Liver (tissue), 9 donors: Measurements from ENCODE around the gene AGBL4. TPM values are rescaled to one million over a fixed set of nuclear protein-coding genes. Genes with fewer than 3 reads are reported as not detected.

Experiments used
- DNase-seq: peaks from one replicate; pipeline ENCODE4 v3.0.0-alpha.2; 2017; ENCODE audit warnings: low spot score
- H3K27ac ChIP-seq, 2 donors: one replicate each; pipeline ENCODE4 v1.7.0; 2013; ENCODE audit warnings: inconsistent platforms in 2 of 2, low read length in 2 of 2, control low read depth in 1 of 2, low read depth in 1 of 2, mild to moderate bottlenecking in 1 of 2
- H3K27me3 ChIP-seq, 4 donors: one replicate each; pipeline versions ENCODE4 v1.6.1 to v1.7.0; 2013; ENCODE audit warnings: low read length in 3 of 4, inconsistent platforms in 1 of 4, mild to moderate bottlenecking in 1 of 4, moderate library complexity in 1 of 4; ENCODE audit not compliant: control insufficient read depth in 4 of 4, insufficient read depth in 4 of 4
- H3K36me3 ChIP-seq, 4 donors: one replicate each; pipeline versions ENCODE4 v1.6.1 to v1.7.0; 2013; ENCODE audit warnings: low read length in 3 of 4, mild to moderate bottlenecking in 3 of 4, low read depth in 1 of 4, moderate library complexity in 1 of 4; ENCODE audit not compliant: control insufficient read depth in 4 of 4, insufficient read depth in 3 of 4
- H3K4me1 ChIP-seq, 4 donors: one replicate each; pipeline versions ENCODE4 v1.6.1 to v1.7.0; 2013; ENCODE audit warnings: low read length in 3 of 4, mild to moderate bottlenecking in 3 of 4, moderate library complexity in 1 of 4; ENCODE audit not compliant: control insufficient read depth in 4 of 4, insufficient read depth in 4 of 4
- H3K4me3 ChIP-seq, 3 donors: one replicate each; pipeline versions ENCODE4 v1.6.1 to v1.7.0; 2013; ENCODE audit warnings: low read length in 3 of 3, control low read depth in 1 of 3, low read depth in 1 of 3, mild to moderate bottlenecking in 1 of 3
- H3K9ac ChIP-seq, 2 donors: one replicate each; pipeline ENCODE4 v1.7.0; 2013; ENCODE audit warnings: low read length in 2 of 2, mild to moderate bottlenecking in 2 of 2, moderate library complexity in 2 of 2, control low read depth in 1 of 2, low read depth in 1 of 2
- H3K9me3 ChIP-seq, 4 donors: one replicate each; pipeline versions ENCODE4 v1.6.1 to v1.7.0; 2013; ENCODE audit warnings: low read length in 3 of 4; ENCODE audit not compliant: control insufficient read depth in 4 of 4
- ATF3 ChIP-seq: IDR thresholded peaks from 2 replicates; pipeline ENCODE4 v1.6.1; 2016; ENCODE audit warnings: antibody characterized with exemption
- CTCF ChIP-seq: fragments of 150-350 bp; IDR thresholded peaks from 2 replicates; pipeline ENCODE4 v1.5.1; 2017; ENCODE audit warnings: improper control_type of control experiment, low read depth, low read length; ENCODE audit not compliant: missing input control
- EGR1 ChIP-seq, 2 donors: IDR thresholded peaks; 2 replicates each; pipeline ENCODE4 v1.6.1; 2016 to 2018; ENCODE audit warnings: antibody characterized with exemption in 2 of 2, low read depth in 2 of 2
- FOXA1 ChIP-seq: IDR thresholded peaks from 2 replicates; pipeline ENCODE4 v1.6.1; 2016; ENCODE audit warnings: antibody characterized with exemption
- FOXA2 ChIP-seq: IDR thresholded peaks from 2 replicates; pipeline ENCODE4 v1.6.1; 2016; ENCODE audit warnings: antibody characterized with exemption
- GABPA ChIP-seq, 2 donors: IDR thresholded peaks in 1 of 2; conservative IDR thresholded peaks in 1 of 2; 2 replicates each; pipeline ENCODE4 v1.6.1; 2016; ENCODE audit warnings: antibody characterized with exemption in 2 of 2, mild to moderate bottlenecking in 1 of 2, moderate library complexity in 1 of 2
- HNF4A ChIP-seq, 2 donors: conservative IDR thresholded peaks; 2 replicates each; pipeline ENCODE4 v1.6.1; 2016; ENCODE audit warnings: antibody characterized with exemption in 2 of 2, mild to moderate bottlenecking in 2 of 2
- JUND ChIP-seq, 2 donors: IDR thresholded peaks; 2 replicates each; pipeline ENCODE4 v1.6.1; 2016; ENCODE audit warnings: antibody characterized with exemption in 2 of 2
- MAX ChIP-seq: IDR thresholded peaks from 2 replicates; pipeline ENCODE4 v1.6.1; 2016; ENCODE audit warnings: antibody characterized with exemption
- NR2F2 ChIP-seq: IDR thresholded peaks from 2 replicates; pipeline ENCODE4 v1.6.1; 2016; ENCODE audit warnings: antibody characterized with exemption
- RAD21 ChIP-seq, 2 donors: IDR thresholded peaks; 2 replicates each; pipeline ENCODE4 v1.6.1; 2016; ENCODE audit warnings: antibody characterized with exemption in 2 of 2, mild to moderate bottlenecking in 2 of 2
- REST ChIP-seq: IDR thresholded peaks from 2 replicates; pipeline ENCODE4 v1.6.1; 2016; ENCODE audit warnings: antibody characterized with exemption, mild to moderate bottlenecking
- SP1 ChIP-seq: IDR thresholded peaks from 2 replicates; pipeline ENCODE4 v1.6.1; 2018; ENCODE audit warnings: antibody characterized with exemption, mild to moderate bottlenecking
- TAF1 ChIP-seq: conservative IDR thresholded peaks from 2 replicates; pipeline ENCODE4 v1.6.1; 2016; ENCODE audit warnings: antibody characterized with exemption, mild to moderate bottlenecking
- YY1 ChIP-seq: IDR thresholded peaks from 2 replicates; pipeline ENCODE4 v1.6.1; 2016; ENCODE audit warnings: antibody characterized with exemption, mild to moderate bottlenecking
- WGBS: extraction: QIAGEN DNeasy Blood & Tissue Kit; methylation state at CpG from one replicate; pipeline ENCODE4 v1.1.7; 2013; 5-methylcytosine and 5-hydroxymethylcytosine counted together
- polyA plus RNA-seq, 2 donors: library from polyadenylated mRNA; stranded (reverse) in 1 of 2; unstranded in 1 of 2; fragments of 200-250 nt in 1 of 2; fragments of >200 nt in 1 of 2; fragmentation: Nextera tagmentation in 1 of 2; extraction: Ambion mirVana in 1 of 2; gene quantifications; one replicate each; pipeline versions ENCODE4 v1.2.1 to v1.2.3, GENCODE V29; 2013 to 2015
- total RNA-seq, 2 donors: library from RNA; depleted of rRNA; stranded (reverse); fragments of >200 nt; gene quantifications; one replicate each; pipeline ENCODE4 v1.2.3, GENCODE V29; 2014
- TF ChIP-seq, protein P1 (sequence below): IDR thresholded peaks from 2 replicates; pipeline ENCODE4 v1.6.1; 2016; ENCODE audit warnings: antibody characterized with exemption
- donor health status: healthy.
- donor health status: healthy.
- donor health status: healthy.
- donor health status: healthy.
- donor health status: healthy.

Gene AGBL4
- total and polyA plus RNA-seq, 4 donors, result 0.75 to 0.76 TPM; not detected in 2

GRCh38 chr1:49526672-49527071, 497.1 kb downstream of the AGBL4 start:
- TF ChIP-seq RAD21 (IDR thresholded peaks at IDR 0.05) (no peak), NR2F2 (no peak), FOXA2 (no peak), HNF4A (conservative IDR thresholded peaks at IDR 0.05) (no peak), SP1 (no peak), ATF3 (no peak), JUND (IDR thresholded peaks at IDR 0.05) (no peak), REST (no peak), FOXA1 (no peak), CTCF (no peak), GABPA (IDR thresholded peaks at IDR 0.05 in 1 of 2, conservative IDR thresholded peaks at IDR 0.05 in 1 of 2) (no peak)
- TF ChIP-seq, protein P1, sequence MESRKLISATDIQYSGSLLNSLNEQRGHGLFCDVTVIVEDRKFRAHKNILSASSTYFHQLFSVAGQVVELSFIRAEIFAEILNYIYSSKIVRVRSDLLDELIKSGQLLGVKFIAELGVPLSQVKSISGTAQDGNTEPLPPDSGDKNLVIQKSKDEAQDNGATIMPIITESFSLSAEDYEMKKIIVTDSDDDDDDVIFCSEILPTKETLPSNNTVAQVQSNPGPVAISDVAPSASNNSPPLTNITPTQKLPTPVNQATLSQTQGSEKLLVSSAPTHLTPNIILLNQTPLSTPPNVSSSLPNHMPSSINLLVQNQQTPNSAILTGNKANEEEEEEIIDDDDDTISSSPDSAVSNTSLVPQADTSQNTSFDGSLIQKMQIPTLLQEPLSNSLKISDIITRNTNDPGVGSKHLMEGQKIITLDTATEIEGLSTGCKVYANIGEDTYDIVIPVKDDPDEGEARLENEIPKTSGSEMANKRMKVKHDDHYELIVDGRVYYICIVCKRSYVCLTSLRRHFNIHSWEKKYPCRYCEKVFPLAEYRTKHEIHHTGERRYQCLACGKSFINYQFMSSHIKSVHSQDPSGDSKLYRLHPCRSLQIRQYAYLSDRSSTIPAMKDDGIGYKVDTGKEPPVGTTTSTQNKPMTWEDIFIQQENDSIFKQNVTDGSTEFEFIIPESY, result no peak
- no peaks in the 10 kb centered on the region for H3K4me1 ChIP-seq
- H3K9ac ChIP-seq, result no peak overlapping the region
- no peak for DNase-seq
- H3K36me3 ChIP-seq, result no peaks in the 10 kb centered on the region
- H3K4me3 ChIP-seq, result no peak overlapping the region
- no peak overlapping the region for H3K27ac ChIP-seq
- WGBS, result 86% methylated on average over 1 of the region's 1 CpG
- H3K27me3 ChIP-seq, result peaks cover 0 to 2% (median 0%) of the 10 kb centered on the region in 4 donors
- no peaks in the 10 kb centered on the region for H3K9me3 ChIP-seq

- no peaks in the 10 kb centered on the region for H3K36me3 ChIP-seq
- no peaks in the 10 kb centered on the region for H3K9me3 ChIP-seq
- H3K4me3 ChIP-seq, result no peak overlapping the region
- H3K9ac ChIP-seq, result no peak overlapping the region
- H3K27ac ChIP-seq, result no peak overlapping the region
- DNase-seq, result no peak
- H3K4me1 ChIP-seq, result no peaks in the 10 kb centered on the region
- 88% methylated on average over 1 of the region's 1 CpG for WGBS
- H3K27me3 ChIP-seq, result peaks cover 0 to 2% (median 0%) of the 10 kb centered on the region in 4 donors
- TF ChIP-seq REST (no peak), TAF1 (no peak), GABPA (IDR thresholded peaks at IDR 0.05 in 1 of 2, conservative IDR thresholded peaks at IDR 0.05 in 1 of 2) (no peak), EGR1 (IDR thresholded peaks at IDR 0.05; ENCODE audit: low read depth in 2 of 2) (no peak), SP1 (no peak), YY1 (no peak), MAX (no peak), FOXA1 (no peak), RAD21 (IDR thresholded peaks at IDR 0.05) (no peak)
- TF ChIP-seq, protein P1, result no peak
Measured at GRCh38 chr1:49523764-49524163, 500.0 kb downstream of the AGBL4 start.
